ENCODE data around the gene ZNF716.

GRCh38 chr7:57413529-57414398 lies 36.2 kb upstream of the ZNF716 start:
- TF ChIP-seq CTCF (IDR thresholded peaks at IDR 0.05) (no peak), POLR2A (IDR thresholded peaks at IDR 0.05; ENCODE audit: low read depth) (no peak), EP300 (IDR thresholded peaks at IDR 0.05) (no peak), POLR2AphosphoS5 (IDR thresholded peaks at IDR 0.05) (no peak)
